PFSK-1 (cell line): ENCODE measurements around the gene SEZ6.
A peak's percentile ranks its signal among the peaks of the same experiment; 100 is the strongest.

ENCODE experiments used
- FOXP2 ChIP-seq: optimal IDR thresholded peaks from 2 replicates; pipeline ENCODE3; 2011; ENCODE audit warnings: borderline replicate concordance, control low read depth, inconsistent platforms; ENCODE audit not compliant: insufficient read depth; ENCODE audit errors: extremely low read length, extremely low read depth
- POLR2AphosphoS5 ChIP-seq: IDR thresholded peaks from 2 replicates; pipeline ENCODE4 v1.6.1; 2012; ENCODE audit warnings: low read depth, mild to moderate bottlenecking, control low read depth, low read length, moderate library complexity
- REST ChIP-seq, 2 experiments: IDR thresholded peaks; 2 replicates each; pipeline versions ENCODE4 v1.6.1 to v1.8.0; 2011 to 2012; ENCODE audit warnings: low read depth in 2 of 2, low read length in 2 of 2, control low read depth in 1 of 2, inconsistent platforms in 1 of 2, mild to moderate bottlenecking in 1 of 2, moderate library complexity in 1 of 2; ENCODE audit not compliant: insufficient read depth in 1 of 2
- SIN3A ChIP-seq: IDR thresholded peaks from 2 replicates; pipeline ENCODE4 v1.6.1; 2012; ENCODE audit warnings: mild to moderate bottlenecking, low read length, moderate library complexity, borderline replicate concordance; ENCODE audit not compliant: insufficient read depth
- TAF1 ChIP-seq: IDR thresholded peaks from 2 replicates; pipeline ENCODE4 v1.6.1; 2012; ENCODE audit warnings: low read length, control low read depth, borderline replicate concordance; ENCODE audit not compliant: insufficient read depth

Gene SEZ6

GRCh38 chr17:28985950-28986713 is 19.7 kb downstream of the SEZ6 start:
- TF ChIP-seq FOXP2: no peak
- no peak for TF ChIP-seq SIN3A

GRCh38 chr17:28983286-28984230 is 22.3 kb downstream of the SEZ6 start:
- TF ChIP-seq POLR2AphosphoS5 (no peak), FOXP2 (no peak), REST (IDR thresholded peaks at IDR 0.05; ENCODE audit: insufficient read depth in 1 of 2, low read depth in 2 of 2, low read length in 2 of 2) (no peak), SIN3A (no peak), TAF1 (no peak)

- TF ChIP-seq REST (IDR thresholded peaks at IDR 0.05; ENCODE audit: insufficient read depth in 1 of 2, low read depth in 2 of 2, low read length in 2 of 2) (0 out of 4 replicates have a peak, but pooled peaks of 1 of the 2 experiments have one; percentile 64), FOXP2 (no peak)
These were observed 23.6 kb downstream of the SEZ6 start for GRCh38 chr17:28982131-28982793.

- no peak for TF ChIP-seq SIN3A
- TF ChIP-seq POLR2AphosphoS5: no peak
- no peak for TF ChIP-seq REST (IDR thresholded peaks at IDR 0.05; ENCODE audit: insufficient read depth in 1 of 2, low read depth in 2 of 2, low read length in 2 of 2)
- no peak for TF ChIP-seq FOXP2
- TF ChIP-seq TAF1: no peak
These were observed 27.4 kb downstream of the SEZ6 start for GRCh38 chr17:28978356-28978964.
